HUES48 (cell line): ENCODE data around the gene DGAT2.

Experiments used
- H3K27ac ChIP-seq: one replicate; pipeline ENCODE4 v1.7.0; 2013; ENCODE audit warnings: low read depth, low read length, inconsistent platforms
- H3K27me3 ChIP-seq: 2 replicates; pipeline ENCODE4 v1.6.1; 2013; ENCODE audit warnings: mild to moderate bottlenecking, low read length; ENCODE audit not compliant: control insufficient read depth, insufficient read depth
- H3K36me3 ChIP-seq: 2 replicates; pipeline ENCODE4 v1.6.1; 2013; ENCODE audit warnings: low read length; ENCODE audit not compliant: control insufficient read depth, insufficient read depth
- H3K4me1 ChIP-seq: 2 replicates; pipeline ENCODE4 v1.6.1; 2013; ENCODE audit warnings: mild to moderate bottlenecking, low read length; ENCODE audit not compliant: control insufficient read depth, insufficient read depth
- H3K4me3 ChIP-seq: 2 replicates; pipeline ENCODE4 v1.5.1; 2013; ENCODE audit warnings: mild to moderate bottlenecking, low read depth, low read length
- H3K9ac ChIP-seq: 2 replicates; pipeline ENCODE4 v1.6.1; 2013; ENCODE audit warnings: mild to moderate bottlenecking, low read depth, low read length, moderate library complexity
- H3K9me3 ChIP-seq: 2 replicates; pipeline ENCODE4 v1.6.1; 2013; ENCODE audit warnings: low read length; ENCODE audit not compliant: control insufficient read depth, insufficient read depth

Gene DGAT2

GRCh38 chr11:75781296-75781695 is 12.7 kb downstream of the DGAT2 start:
- H3K4me3 ChIP-seq: no peak overlapping the region
- H3K4me1 ChIP-seq: no peaks in the 10 kb centered on the region
- no peaks in the 10 kb centered on the region for H3K36me3 ChIP-seq
- no peaks in the 10 kb centered on the region for H3K9me3 ChIP-seq
- H3K9ac ChIP-seq: no peak overlapping the region
- no peak overlapping the region for H3K27ac ChIP-seq
- 0 out of 2 replicates have a peak, but pooled peaks cover 3% of the 10 kb centered on the region for H3K27me3 ChIP-seq

DNA sequence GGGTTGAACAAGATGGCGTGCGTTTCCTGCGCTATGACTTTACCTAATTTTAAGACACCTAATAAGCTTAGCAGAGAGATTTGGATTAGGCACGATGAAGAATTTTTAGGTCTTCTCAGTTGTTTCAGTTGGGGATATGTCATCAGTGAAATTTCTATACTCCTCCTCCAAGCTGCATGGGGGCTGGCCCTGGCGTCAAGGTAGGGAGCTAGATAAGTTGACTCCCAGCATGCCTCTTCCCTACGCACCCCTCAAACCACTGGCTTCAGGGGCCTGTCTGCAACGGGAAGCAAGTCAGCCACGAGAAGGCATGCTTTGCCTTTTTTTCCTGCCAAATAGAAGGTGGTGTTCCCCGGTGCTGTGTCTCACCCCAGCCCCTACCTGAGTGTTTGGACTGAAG is 13.3 kb downstream of the DGAT2 start:
- H3K4me3 ChIP-seq: no peak overlapping the region
- H3K9me3 ChIP-seq: no peaks in the 10 kb centered on the region
- no peaks in the 10 kb centered on the region for H3K36me3 ChIP-seq
- H3K4me1 ChIP-seq: no peaks in the 10 kb centered on the region
- H3K27me3 ChIP-seq: no peaks in the 10 kb centered on the region
- no peak overlapping the region for H3K27ac ChIP-seq
- no peak overlapping the region for H3K9ac ChIP-seq

DNA sequence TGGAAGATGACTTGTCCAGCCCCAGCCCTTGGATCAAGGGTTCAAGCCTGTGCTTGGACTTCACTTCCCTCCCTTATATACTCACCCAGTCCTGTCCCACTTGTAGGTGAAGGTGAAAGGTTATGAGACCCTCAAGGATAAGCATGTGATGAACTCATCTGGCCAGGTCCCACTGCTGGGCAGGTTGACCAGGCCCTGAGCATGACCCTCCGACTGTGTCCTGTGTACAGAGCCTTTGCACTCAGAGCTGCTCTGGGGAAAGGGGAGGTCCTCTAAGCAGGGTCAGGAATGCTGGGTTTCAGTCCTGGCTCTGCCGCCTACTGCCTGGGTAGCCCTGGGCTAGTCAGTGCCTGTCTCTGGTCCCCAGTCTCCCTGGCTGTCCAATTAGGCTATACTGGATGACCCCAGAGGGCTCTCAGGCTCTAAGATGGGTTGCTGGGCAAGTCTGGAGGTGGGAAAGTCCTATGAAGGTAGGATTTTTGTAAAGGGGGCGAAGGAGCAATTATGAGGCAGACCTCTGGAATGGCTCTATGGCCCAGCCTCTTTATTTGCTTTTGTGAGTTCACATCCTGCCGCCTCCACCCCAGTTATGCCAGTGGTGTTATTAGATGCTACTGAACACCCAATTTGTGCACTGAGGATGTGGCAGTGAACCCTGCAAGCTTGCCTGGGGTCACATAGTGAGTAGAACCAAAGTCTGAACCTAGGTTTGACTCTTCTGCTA is 14.1 kb downstream of the DGAT2 start:
- H3K27ac ChIP-seq: no peak overlapping the region
- no peak overlapping the region for H3K9ac ChIP-seq
- no peaks in the 10 kb centered on the region for H3K9me3 ChIP-seq
- no peaks in the 10 kb centered on the region for H3K27me3 ChIP-seq
- no peak overlapping the region for H3K4me3 ChIP-seq
- H3K36me3 ChIP-seq: no peaks in the 10 kb centered on the region
- no peaks in the 10 kb centered on the region for H3K4me1 ChIP-seq

DNA sequence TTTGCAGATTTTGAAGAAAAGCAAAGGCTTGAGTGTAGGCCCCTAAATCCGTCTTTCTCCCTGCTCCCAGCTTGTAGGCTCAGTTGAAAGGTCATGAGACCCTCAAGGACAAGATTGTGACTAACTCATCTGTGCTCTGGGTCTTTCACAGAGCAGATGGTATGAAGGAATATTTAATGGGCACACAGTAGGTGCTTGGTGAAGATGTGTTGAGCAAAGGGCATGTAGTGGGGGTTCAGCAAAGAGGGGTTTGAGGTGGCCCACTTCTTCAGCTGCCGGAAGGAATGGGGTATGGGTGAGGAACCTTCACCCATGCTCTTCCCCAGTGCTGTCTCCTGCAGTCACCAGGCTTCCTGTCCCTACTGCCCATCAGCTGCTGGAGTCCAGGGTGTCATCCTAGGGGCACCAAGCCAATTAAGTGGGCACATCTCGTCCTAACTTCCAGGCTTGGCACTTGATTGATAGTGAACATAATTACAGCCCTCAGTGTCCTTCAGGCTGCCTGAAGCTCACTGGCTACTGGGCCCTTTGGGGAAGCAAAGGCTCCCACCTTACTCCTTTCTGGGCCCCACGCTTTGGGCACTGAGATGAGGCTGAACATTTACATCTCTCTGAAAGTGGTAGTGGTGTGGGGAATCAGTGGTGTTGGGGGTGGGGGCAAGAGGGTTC is 15.0 kb downstream of the DGAT2 start:
- Histone ChIP-seq H3K9me3 (no peaks in the 10 kb centered on the region), H3K4me3 (no peak overlapping the region), H3K9ac (no peak overlapping the region), H3K27ac (no peak overlapping the region), H3K4me1 (no peaks in the 10 kb centered on the region), H3K27me3 (no peaks in the 10 kb centered on the region), H3K36me3 (no peaks in the 10 kb centered on the region)

GRCh38 chr11:75784085-75784478 is 15.5 kb downstream of the DGAT2 start:
- no peaks in the 10 kb centered on the region for H3K4me1 ChIP-seq

GRCh38 chr11:75784506-75784905 is 15.9 kb downstream of the DGAT2 start:
- H3K27ac ChIP-seq: no peak overlapping the region
- H3K27me3 ChIP-seq: no peaks in the 10 kb centered on the region
- no peaks in the 10 kb centered on the region for H3K9me3 ChIP-seq
- H3K36me3 ChIP-seq: no peaks in the 10 kb centered on the region
- no peak overlapping the region for H3K9ac ChIP-seq
- H3K4me3 ChIP-seq: no peak overlapping the region
- no peaks in the 10 kb centered on the region for H3K4me1 ChIP-seq

More at GRCh38 chr11:75784085-75784478, 15.5 kb downstream of the DGAT2 start:
- no peaks in the 10 kb centered on the region for H3K36me3 ChIP-seq
- H3K27me3 ChIP-seq: no peaks in the 10 kb centered on the region
- H3K9ac ChIP-seq: no peak overlapping the region
- H3K4me3 ChIP-seq: no peak overlapping the region
- no peak overlapping the region for H3K27ac ChIP-seq
- no peaks in the 10 kb centered on the region for H3K9me3 ChIP-seq

- Histone ChIP-seq H3K27ac (no peak overlapping the region), H3K27me3 (no peaks in the 10 kb centered on the region), H3K9ac (no peak overlapping the region), H3K9me3 (no peaks in the 10 kb centered on the region), H3K4me3 (no peak overlapping the region), H3K4me1 (no peaks in the 10 kb centered on the region), H3K36me3 (no peaks in the 10 kb centered on the region)
These were observed 16.6 kb downstream of the DGAT2 start for GRCh38 chr11:75785187-75785586.

DNA sequence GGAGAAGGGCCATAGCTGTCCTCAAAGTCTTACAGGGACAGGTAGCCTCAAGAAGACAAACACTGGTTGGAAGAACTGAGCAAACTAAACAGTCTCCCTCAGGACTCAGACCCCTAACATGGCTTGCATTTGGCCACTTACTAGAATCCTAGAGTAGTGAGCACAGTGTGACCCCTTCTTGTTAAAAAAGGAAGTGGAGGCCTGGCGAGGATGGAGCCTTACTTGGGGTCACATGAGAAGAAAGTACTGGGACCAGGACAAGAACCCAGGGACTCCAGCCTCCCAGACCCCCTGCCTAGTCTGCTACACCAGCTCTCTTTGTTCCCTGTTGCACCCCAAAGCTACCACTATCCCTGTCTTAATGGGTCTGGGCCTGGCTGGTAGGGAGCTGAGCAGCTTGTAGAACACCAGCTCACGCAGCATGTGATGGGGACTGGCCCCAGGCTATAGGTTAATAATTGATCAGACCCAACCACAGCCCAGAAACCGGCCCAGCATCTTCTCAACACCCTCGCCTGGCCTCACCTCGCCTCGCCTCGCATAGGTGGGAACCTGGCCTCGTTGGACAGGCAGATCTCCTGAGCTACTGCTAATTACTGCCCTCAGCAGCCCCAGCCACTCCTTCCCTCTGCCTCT is 17.6 kb downstream of the DGAT2 start:
- H3K27me3 ChIP-seq: no peaks in the 10 kb centered on the region
- no peak overlapping the region for H3K9ac ChIP-seq
- no peaks in the 10 kb centered on the region for H3K9me3 ChIP-seq
- no peak overlapping the region for H3K4me3 ChIP-seq
- no peak overlapping the region for H3K27ac ChIP-seq
- no peaks in the 10 kb centered on the region for H3K36me3 ChIP-seq
- no peaks in the 10 kb centered on the region for H3K4me1 ChIP-seq

- H3K9me3 ChIP-seq: no peaks in the 10 kb centered on the region
- H3K9ac ChIP-seq: no peak overlapping the region
- no peak overlapping the region for H3K27ac ChIP-seq
- no peaks in the 10 kb centered on the region for H3K4me1 ChIP-seq
- no peak overlapping the region for H3K4me3 ChIP-seq
- H3K27me3 ChIP-seq: no peaks in the 10 kb centered on the region
- no peaks in the 10 kb centered on the region for H3K36me3 ChIP-seq
These were observed 20.9 kb downstream of the DGAT2 start for GRCh38 chr11:75789521-75789920.

DNA sequence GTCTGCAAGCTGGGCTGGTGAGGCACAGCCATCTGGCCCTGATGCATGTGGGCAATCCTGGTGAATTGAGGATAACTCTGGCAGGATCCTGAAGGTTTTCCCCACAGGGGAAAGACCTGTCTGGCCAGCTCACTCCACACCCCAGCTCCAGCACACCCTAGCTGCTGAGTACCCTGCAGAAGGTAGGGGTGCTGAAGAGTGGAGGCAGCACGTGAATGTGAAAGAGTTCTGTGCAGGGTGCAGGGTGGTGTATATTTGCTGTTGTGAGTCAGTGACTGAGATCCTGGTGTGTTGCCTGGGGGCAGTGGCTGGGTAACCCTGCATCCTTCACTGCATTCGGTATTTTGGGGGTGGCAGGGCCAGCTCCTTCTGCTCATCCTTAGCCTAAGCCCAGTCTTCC is 22.4 kb downstream of the DGAT2 start:
- H3K27ac ChIP-seq: no peak overlapping the region
- no peaks in the 10 kb centered on the region for H3K4me1 ChIP-seq
- no peaks in the 10 kb centered on the region for H3K9me3 ChIP-seq
- no peaks in the 10 kb centered on the region for H3K36me3 ChIP-seq
- H3K9ac ChIP-seq: no peak overlapping the region
- no peaks in the 10 kb centered on the region for H3K27me3 ChIP-seq
- H3K4me3 ChIP-seq: no peak overlapping the region

GRCh38 chr11:75792127-75792731 is 23.7 kb downstream of the DGAT2 start:
- Histone ChIP-seq H3K4me1 (no peaks in the 10 kb centered on the region), H3K27ac (no peak overlapping the region), H3K27me3 (no peaks in the 10 kb centered on the region), H3K9ac (no peak overlapping the region), H3K4me3 (no peak overlapping the region), H3K36me3 (no peaks in the 10 kb centered on the region), H3K9me3 (no peaks in the 10 kb centered on the region)
